K562 (cell line): ENCODE data around the gene SPOCD1. TPM values are rescaled to one million over a fixed set of nuclear protein-coding genes. Genes with fewer than 3 reads are reported as not detected.

Source experiments
- ATAC-seq: fragments of 200-7000 bp; cut with Tn5 transposase; 3 replicates; pipeline ENCODE4 v1.9.1; 2020; ENCODE audit warnings: moderate library complexity
- BruUV-seq: library from RNA; stranded (reverse); fragments of 400-500 nt; replicated peaks from 2 replicates; lab custom pipeline; 2021; lab: Mats Ljungman, UMichigan
- CTCF ChIA-PET: fragments of 300-600 bp; formaldehyde crosslinking; extraction: SDS; loops from one replicate; lab custom pipeline; 2021; ENCODE audit warnings: low intra/inter-chr PET ratio; lab: Yijun Ruan, JAX
- POLR2A ChIA-PET: fragments of 300-600, 350-650 bp; sonication (Branson Sonifier 250); formaldehyde crosslinking; extraction: SDS; loops from one replicate; lab custom pipeline; 2021; ENCODE audit warnings: antibody characterized with exemption, inconsistent platforms; lab: Yijun Ruan, JAX
- DNase-seq, 4 experiments: peaks; one replicate each; pipeline versions ENCODE4 v3.0.0 to v3.0.0-alpha.2; 2011 to 2018; ENCODE audit warnings: low spot score in 3 of 4, mixed read lengths in 3 of 4; ENCODE audit errors: extremely low read depth in 1 of 4
- FAIRE-seq: peaks from 2 replicates; lab custom pipeline; 2011; peaks lifted over from hg19 to GRCh38; lab: Jason Lieb, UNC
- H2AFZ ChIP-seq: 2 replicates; pipeline ENCODE4 v1.6.0; 2011; ENCODE audit warnings: low read depth, low read length, control low read depth, inconsistent platforms
- H3K27ac ChIP-seq: fragments of 200-600 bp; 3 replicates; pipeline ENCODE4 v1.8.0; 2011; ENCODE audit warnings: low read depth, mild to moderate bottlenecking, control low read depth, inconsistent platforms, low read length, moderate library complexity, mixed read lengths; ENCODE audit errors: extremely low read depth
- H3K27me3 ChIP-seq, 2 experiments: fragments of 300-600 bp in 1 of 2; 2 replicates in 1 of 2; 3 replicates in 1 of 2; pipeline versions ENCODE4 v1.6.0 to v1.8.0; 2011; ENCODE audit warnings: inconsistent platforms in 2 of 2, low read length in 2 of 2, mild to moderate bottlenecking in 1 of 2, mixed read lengths in 1 of 2, moderate library complexity in 1 of 2; ENCODE audit not compliant: control insufficient read depth in 2 of 2, insufficient read depth in 2 of 2
- H3K36me3 ChIP-seq: fragments of 300-600 bp; 3 replicates; pipeline ENCODE4 v1.8.0; 2011; ENCODE audit warnings: mild to moderate bottlenecking, low read length, inconsistent platforms; ENCODE audit not compliant: control insufficient read depth, insufficient read depth
- H3K4me1 ChIP-seq, 2 experiments: fragments of 200-600 bp in 1 of 2; replicated peaks in 1 of 2; 2 replicates in 1 of 2; 3 replicates in 1 of 2; pipeline versions ENCODE4 v1.5.1 to v1.8.0; 2011; ENCODE audit warnings: inconsistent platforms in 2 of 2, low read length in 2 of 2, mild to moderate bottlenecking in 1 of 2, mixed read lengths in 1 of 2, moderate library complexity in 1 of 2; ENCODE audit not compliant: control insufficient read depth in 2 of 2, insufficient read depth in 2 of 2
- H3K4me2 ChIP-seq: 2 replicates; pipeline ENCODE4 v1.6.1; 2011; ENCODE audit warnings: low read length, control low read depth, inconsistent platforms, mixed read lengths; ENCODE audit not compliant: insufficient read depth
- H3K4me3 ChIP-seq: fragments of 200-600 bp; sonication (generic), shearing (Covaris generic); 2 replicates; pipeline ENCODE4 v1.5.1; 2016; ENCODE audit warnings: control low read depth, inconsistent platforms
- H3K79me2 ChIP-seq: fragments of 200-600 bp; 3 replicates; pipeline ENCODE4 v1.8.0; 2011; ENCODE audit warnings: low read length, inconsistent platforms; ENCODE audit not compliant: control insufficient read depth, insufficient read depth
- H3K9ac ChIP-seq, 2 experiments: 2 replicates each; pipeline versions ENCODE4 v1.6.0 to v1.6.1; 2011; ENCODE audit warnings: low read depth in 2 of 2, low read length in 2 of 2, control low read depth in 1 of 2, inconsistent platforms in 1 of 2, mild to moderate bottlenecking in 1 of 2, mixed read lengths in 1 of 2; ENCODE audit not compliant: insufficient read depth in 1 of 2
- H3K9me1 ChIP-seq: one replicate; pipeline ENCODE4 v1.6.0; 2011; ENCODE audit warnings: inconsistent platforms, mild to moderate bottlenecking, low read length, moderate library complexity; ENCODE audit not compliant: control insufficient read depth, insufficient read depth
- H3K9me3 ChIP-seq: replicated peaks from 2 replicates; pipeline ENCODE4 v1.5.1; 2011; ENCODE audit warnings: low read depth, low read length, inconsistent platforms; ENCODE audit not compliant: control insufficient read depth, insufficient read depth
- H4K20me1 ChIP-seq: replicated peaks from 2 replicates; pipeline ENCODE4 v1.6.1; 2011; ENCODE audit warnings: low read length, inconsistent platforms, mixed read lengths; ENCODE audit not compliant: control insufficient read depth, insufficient read depth
- BCL6 ChIP-seq: fragments of 250-450 bp; sonication (Bioruptor Pico); IDR thresholded peaks from 2 replicates; pipeline ENCODE4 v1.4.0; 2020
- EWSR1 ChIP-seq: fragments of 450-650 bp; IDR thresholded peaks from 2 replicates; pipeline ENCODE4 v1.6.1; 2018; ENCODE audit warnings: borderline replicate concordance, mild to moderate bottlenecking, low read depth, moderate library complexity; ENCODE audit not compliant: partially characterized antibody
- HCFC1 ChIP-seq: IDR thresholded peaks from 2 replicates; pipeline ENCODE4 v1.6.1; 2012; ENCODE audit warnings: low read depth, low read length, improper control_type of control experiment
- JUN ChIP-seq, 2 experiments: sonication (generic) in 1 of 2; formaldehyde crosslinking in 1 of 2; IDR thresholded peaks; 2 replicates each; pipeline versions ENCODE4 v1.6.1 to v1.8.0; 2012 to 2022; ENCODE audit warnings: borderline replicate concordance in 2 of 2, mild to moderate bottlenecking in 2 of 2, improper control_type of control experiment in 1 of 2, low read depth in 1 of 2, low read length in 1 of 2, missing genetic modification reagents in 1 of 2
- MAFK ChIP-seq: IDR thresholded peaks from 2 replicates; pipeline ENCODE4 v1.6.1; 2011; ENCODE audit warnings: low read length, improper control_type of control experiment
- MYBL2 ChIP-seq, 2 experiments: fragments of 450-650 bp in 1 of 2; sonication (generic) in 1 of 2; formaldehyde crosslinking in 1 of 2; IDR thresholded peaks; 2 replicates each; pipeline versions ENCODE4 v1.6.1 to v1.8.1; 2017 to 2022; ENCODE audit warnings: borderline replicate concordance in 1 of 2, inconsistent platforms in 1 of 2, low read depth in 1 of 2, mild to moderate bottlenecking in 1 of 2, missing genetic modification reagents in 1 of 2, moderate library complexity in 1 of 2
- NCOA4 ChIP-seq: fragments of 450-650 bp; IDR thresholded peaks from 2 replicates; pipeline ENCODE4 v1.6.1; 2018; ENCODE audit warnings: mild to moderate bottlenecking; ENCODE audit not compliant: partially characterized antibody
- NFRKB ChIP-seq: fragments of 450-650 bp; IDR thresholded peaks from 2 replicates; pipeline ENCODE4 v1.6.1; 2016; ENCODE audit warnings: low read depth
- PRMT5 ChIP-seq: sonication (generic); formaldehyde crosslinking; IDR thresholded peaks from 2 replicates; pipeline ENCODE4 v1.5.0; 2020; ENCODE audit warnings: missing genetic modification reagents
- PRPF4 ChIP-seq: fragments of 200-400 bp; formaldehyde crosslinking; IDR thresholded peaks from one replicate; pipeline ENCODE4 v1.6.1; 2017; ENCODE audit warnings: low read length, low read depth, mild to moderate bottlenecking; ENCODE audit not compliant: insufficient read depth, poor library complexity, severe bottlenecking
- PURB ChIP-seq: sonication (generic); formaldehyde crosslinking; IDR thresholded peaks from 2 replicates; pipeline ENCODE4 v1.9.0; 2021; ENCODE audit warnings: low read depth, mild to moderate bottlenecking, missing genetic modification reagents
- SMAD3 ChIP-seq: fragments of 450-650 bp; formaldehyde crosslinking; conservative IDR thresholded peaks from 2 replicates; pipeline ENCODE4 v1.4.0; 2020; ENCODE audit warnings: mild to moderate bottlenecking
- ZKSCAN1 ChIP-seq: fragments of 150-350 bp; IDR thresholded peaks from 2 replicates; pipeline ENCODE4 v1.6.1; 2016; ENCODE audit warnings: low read depth, low read length
- ZNF764 ChIP-seq: fragments of 250-450 bp; sonication (Bioruptor Pico); IDR thresholded peaks from 2 replicates; pipeline ENCODE4 v1.4.0; 2020; ENCODE audit warnings: low read depth, mild to moderate bottlenecking, moderate library complexity
- ZNF785 ChIP-seq: fragments of 250-450 bp; sonication (Bioruptor Pico); IDR thresholded peaks from 2 replicates; pipeline ENCODE4 v1.4.0; 2020; ENCODE audit warnings: mild to moderate bottlenecking
- ZSCAN32 ChIP-seq: fragments of 450-650 bp; formaldehyde crosslinking; IDR thresholded peaks from 2 replicates; pipeline ENCODE4 v1.4.0; 2020; ENCODE audit warnings: mild to moderate bottlenecking, moderate library complexity
- WGBS: fragments of 100-300 bp; shearing (Covaris generic); methylation state at CpG from one replicate; pipeline ENCODE4 v1.1.6; 2016; ENCODE audit warnings: low coverage, mixed read lengths; ENCODE audit not compliant: insufficient coverage; ENCODE audit errors: missing lambda C conversion rate; 5-methylcytosine and 5-hydroxymethylcytosine counted together
- in situ Hi-C: fragments of 300-500 bp; cut with MboI; formaldehyde crosslinking; loops from 4 replicates; pipeline ENCODE4 v1.15.0; 2018; ENCODE audit warnings: inconsistent platforms, mixed read lengths
- intact Hi-C: fragments of 100-400 bp; cut with micrococcal nuclease; formaldehyde crosslinking; loops from 2 replicates; pipeline ENCODE4 v1.14.2; 2022
- polyA plus RNA-seq, 8 experiments: library from polyadenylated mRNA; depleted of rRNA in 4 of 8; stranded (reverse) in 5 of 8; unstranded in 3 of 8; fragments of >200 nt; fragmentation: Nextera tagmentation in 2 of 8; fragmentation: Illumina TruSeq in 1 of 8; extraction: Ambion mirVana in 2 of 8; extraction: Trizol in 1 of 8; gene quantifications; 2 replicates each; pipeline versions ENCODE4 v1.2.1 to v1.2.3, GENCODE V29; 2011 to 2014; ENCODE audit warnings: inconsistent platforms in 1 of 8, missing spikeins in 1 of 8
- total RNA-seq, 7 experiments: library from RNA; depleted of rRNA in 6 of 7; stranded (reverse); fragments of >200 nt in 6 of 7; fragmentation: Illumina TruSeq in 2 of 7; extraction: Trizol in 2 of 7; gene quantifications; 2 replicates each; pipeline versions ENCODE4 v1.2.1 to v1.2.3, GENCODE V29; 2011 to 2021; ENCODE audit warnings: low replicate concordance in 1 of 7
- TF ChIP-seq, protein P1 (sequence below), 3 experiments: fragments of 200-800 bp in 1 of 3; sonication (Bioruptor generic) in 1 of 3; sonication (generic) in 1 of 3; formaldehyde crosslinking in 1 of 3; IDR thresholded peaks; 2 replicates each; pipeline versions ENCODE4 v1.6.1 to v1.8.0; 2016 to 2022; ENCODE audit warnings: mild to moderate bottlenecking in 2 of 3, missing compliant biosample characterization in 2 of 3, missing genetic modification characterization in 2 of 3, missing genetic modification reagents in 1 of 3
- TF ChIP-seq, protein P2 (sequence below): fragments of 450-650 bp; formaldehyde crosslinking; IDR thresholded peaks from 2 replicates; pipeline ENCODE4 v1.4.0; 2020; ENCODE audit warnings: mild to moderate bottlenecking

The SPOCD1 gene
- total and polyA plus RNA-seq, 9 of the 15 experiments (the other 6 are each of a cell fraction or from before 2014, with no cell fraction given) = 0.03 to 0.71 (median 0.26) TPM; not detected in 1

DNA sequence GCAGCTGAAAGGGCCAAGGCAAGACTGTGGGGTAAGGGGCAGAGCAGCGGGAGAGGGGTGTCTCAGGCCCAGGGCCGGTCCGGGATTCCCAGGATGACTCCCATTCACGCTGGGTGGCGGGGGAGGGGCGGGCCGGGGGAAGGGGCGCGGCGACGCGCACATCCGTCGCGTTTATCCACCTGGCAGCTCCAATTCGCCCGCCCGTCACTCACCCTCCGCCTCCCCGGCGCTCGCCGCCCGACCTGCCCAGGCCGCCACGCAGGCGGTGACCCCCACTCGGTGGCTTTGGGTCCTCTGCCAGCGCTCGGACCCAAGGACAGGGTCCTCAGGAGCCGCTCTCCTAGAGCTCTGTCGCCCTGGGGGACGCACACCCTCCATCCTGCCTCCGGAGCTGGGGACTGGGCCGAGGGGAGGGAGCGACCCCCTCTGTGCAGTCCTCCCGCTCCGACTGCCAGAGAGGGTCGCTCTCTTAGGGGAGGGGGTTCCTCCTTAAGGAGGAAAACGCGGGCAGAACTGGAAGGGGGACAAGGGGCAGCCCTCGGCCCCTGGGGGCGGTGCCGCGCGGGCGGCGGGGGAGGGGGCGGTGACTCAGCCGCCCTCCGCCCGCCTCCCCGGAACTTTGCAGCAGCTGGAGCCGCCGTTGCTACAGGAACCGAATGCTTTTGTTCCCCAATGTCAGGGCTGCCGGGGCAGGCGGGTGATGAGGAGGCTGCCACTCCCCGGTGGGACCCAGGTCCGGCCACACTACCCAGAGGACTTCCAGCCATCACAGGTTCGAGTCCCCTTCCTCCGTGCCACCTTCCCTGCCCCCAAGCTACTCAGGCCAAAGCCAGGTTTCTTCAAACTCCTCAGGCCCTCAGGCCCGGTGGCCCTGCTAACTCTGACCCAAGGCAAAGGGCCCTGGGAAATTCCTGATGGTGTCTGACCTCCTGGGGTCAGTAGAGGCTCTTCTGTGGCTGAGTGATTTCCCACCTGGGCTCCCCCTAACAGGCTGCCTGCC is 55.1 kb downstream of the SPOCD1 start:
- Histone ChIP-seq H3K9me1 (no peaks in the 10 kb centered on the region), H3K27me3 (peaks cover 60 to 75% of the 10 kb centered on the region in 2 experiments), H3K4me2 (peak overlapping the region; percentile 23), H3K27ac (no peak overlapping the region), H2AFZ (peak overlapping the region; percentile 22; the same call in 1 of the 2 replicates), H3K4me3 (peak overlapping the region; percentile 7; the same call in 1 of the 2 replicates), H3K9me3 (no peaks in the 10 kb centered on the region), H3K4me1 (peaks cover 10 to 40% of the 10 kb centered on the region in 2 experiments; a peak in 4 of 5 replicates), H4K20me1 (peaks cover 61% of the 10 kb centered on the region), H3K36me3 (no peaks in the 10 kb centered on the region), H3K9ac (peak overlapping the region in 1 of 2 experiments; percentile 47; a peak in 2 of 4 replicates), H3K79me2 (no peaks in the 10 kb centered on the region)
- DNase-seq (peak; percentile 62 to 79 (median 75)), ATAC-seq (peak; percentile 60), FAIRE-seq (no peak)
- in situ Hi-C loops (no loop called here), intact Hi-C loops (no loop called here)
- 9% methylated on average over 31 of the region's 63 CpGs for WGBS
- no TSS peak for BruUV-seq
- CTCF ChIA-PET = no interaction called here
- POLR2A ChIA-PET = interaction anchor here (0.6 to 1.5 kb wide), 9 partner anchors 10 to 575 kb away, joined by 3 to 6 read pairs (median 3); partner anchors contain the start of genes MARCKSL1 and PTP4A2
- TF ChIP-seq HCFC1 = no peak
- no peak for TF ChIP-seq PRPF4
- TF ChIP-seq NCOA4 = no peak
- peak; percentile 70; the same call in 1 of the 2 replicates for TF ChIP-seq JUN (IDR thresholded peaks at IDR 0.05; ENCODE audit: borderline replicate concordance, low read depth, low read length)
- 0 out of 2 replicates have a peak, but pooled peaks have one; percentile 65 for TF ChIP-seq JUN (CRISPR knock-in tag; IDR thresholded peaks at IDR 0.05; ENCODE audit: borderline replicate concordance)
- TF ChIP-seq, protein P1, sequence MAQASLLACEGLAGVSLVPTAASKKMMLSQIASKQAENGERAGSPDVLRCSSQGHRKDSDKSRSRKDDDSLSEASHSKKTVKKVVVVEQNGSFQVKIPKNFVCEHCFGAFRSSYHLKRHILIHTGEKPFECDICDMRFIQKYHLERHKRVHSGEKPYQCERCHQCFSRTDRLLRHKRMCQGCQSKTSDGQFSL (CRISPR knock-in tag; IDR thresholded peaks at IDR 0.05) = no peak
- TF ChIP-seq, protein P1 (tag; IDR thresholded peaks at IDR 0.05) = no peak
- TF ChIP-seq ZNF764 = no peak
- TF ChIP-seq BCL6 (CRISPR knock-in tag) = no peak
- TF ChIP-seq, protein P2, sequence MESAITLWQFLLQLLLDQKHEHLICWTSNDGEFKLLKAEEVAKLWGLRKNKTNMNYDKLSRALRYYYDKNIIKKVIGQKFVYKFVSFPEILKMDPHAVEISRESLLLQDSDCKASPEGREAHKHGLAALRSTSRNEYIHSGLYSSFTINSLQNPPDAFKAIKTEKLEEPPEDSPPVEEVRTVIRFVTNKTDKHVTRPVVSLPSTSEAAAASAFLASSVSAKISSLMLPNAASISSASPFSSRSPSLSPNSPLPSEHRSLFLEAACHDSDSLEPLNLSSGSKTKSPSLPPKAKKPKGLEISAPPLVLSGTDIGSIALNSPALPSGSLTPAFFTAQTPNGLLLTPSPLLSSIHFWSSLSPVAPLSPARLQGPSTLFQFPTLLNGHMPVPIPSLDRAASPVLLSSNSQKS (CRISPR knock-in tag) = no peak
- TF ChIP-seq SMAD3 (CRISPR knock-in tag) = no peak
- no peak for TF ChIP-seq PURB (CRISPR knock-in tag)
- TF ChIP-seq PRMT5 (CRISPR knock-in tag) = no peak
- TF ChIP-seq ZNF785 = no peak
- no peak for TF ChIP-seq EWSR1
- TF ChIP-seq NFRKB = no peak
- TF ChIP-seq ZKSCAN1 = no peak
- TF ChIP-seq MYBL2 (IDR thresholded peaks at IDR 0.05; ENCODE audit: low read depth) = no peak
- TF ChIP-seq MYBL2 (CRISPR knock-in tag; IDR thresholded peaks at IDR 0.05; ENCODE audit: borderline replicate concordance) = no peak
- TF ChIP-seq ZSCAN32 (CRISPR knock-in tag) = no peak
- TF ChIP-seq MAFK = no peak
